Lower leg skin (tissue), 3 donors: ENCODE data around the gene C11orf58.

Source experiments
- CTCF ChIP-seq, 3 donors: fragments of 450-650 bp; IDR thresholded peaks; one replicate each; pipeline ENCODE4 v1.5.1; 2016; ENCODE audit warnings: antibody characterized with exemption in 3 of 3, mild to moderate bottlenecking in 3 of 3, moderate library complexity in 2 of 3
- POLR2A ChIP-seq, 2 donors: fragments of 450-650 bp; IDR thresholded peaks; one replicate each; pipeline ENCODE4 v1.6.1; 2016 to 2017; ENCODE audit warnings: antibody characterized with exemption in 2 of 2, mild to moderate bottlenecking in 1 of 2, moderate library complexity in 1 of 2

GRCh38 chr11:16774936-16775613, 36.6 kb downstream of the C11orf58 start:
- TF ChIP-seq CTCF (IDR thresholded peaks at IDR 0.05), result no peak
- no peak for TF ChIP-seq POLR2A (IDR thresholded peaks at IDR 0.05)
